HG03558 (cell line): ENCODE data around the gene MATCAP1.

ENCODE experiments used
- ATAC-seq: cut with Tn5 transposase; IDR thresholded peaks from one replicate; pipeline ENCODE4 v1.9.1; 2021; ENCODE audit warnings: moderate number of reproducible peaks; ENCODE audit not compliant: unreplicated experiment; ENCODE audit errors: extremely low read depth

MATCAP1 gene

DNA sequence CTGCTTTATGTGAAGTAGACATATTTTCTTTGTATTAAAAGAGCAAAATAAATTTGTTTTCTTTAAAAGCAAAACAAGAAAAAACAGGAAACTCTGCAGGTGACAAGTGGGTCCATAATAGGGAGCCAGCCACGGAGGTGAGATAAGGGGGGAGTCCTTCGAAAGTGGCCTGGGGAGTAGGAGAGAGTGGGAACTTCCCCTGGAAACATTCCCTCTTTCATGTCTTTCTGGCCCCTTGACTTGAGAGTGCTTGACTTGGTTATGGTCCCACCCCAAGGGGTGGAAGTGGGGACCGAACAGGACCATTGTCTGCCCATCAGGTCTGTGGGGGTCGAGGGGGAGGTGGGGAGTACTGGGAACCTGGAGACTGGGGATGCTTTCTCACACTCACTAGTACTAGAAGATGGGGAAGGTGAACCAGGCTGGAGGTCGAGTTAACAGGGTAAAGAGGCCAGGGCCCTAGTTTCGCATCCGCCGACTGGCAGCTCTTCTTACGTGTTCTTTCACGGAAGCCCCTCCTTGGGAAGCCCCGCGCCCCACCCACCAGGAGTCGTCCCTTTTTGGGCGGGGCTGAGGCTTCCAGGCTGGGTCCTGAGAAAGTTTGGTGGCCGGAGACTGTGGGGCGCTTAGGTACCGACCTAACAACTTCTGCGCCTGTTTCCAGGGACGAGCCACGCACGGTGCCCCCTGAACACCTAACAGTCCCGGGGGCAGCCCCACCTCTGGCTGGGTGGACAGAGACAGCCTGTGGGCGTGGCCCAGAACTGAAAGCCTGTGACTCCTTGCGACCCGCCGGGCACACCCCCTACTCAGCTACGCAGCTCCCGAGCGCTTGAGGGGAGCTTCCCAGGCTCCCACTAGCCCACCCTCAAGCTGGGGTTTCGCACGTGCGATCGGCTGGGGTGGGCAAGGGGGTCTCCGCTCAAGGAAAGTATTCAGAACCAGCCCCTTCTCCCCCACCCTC lies 24.8 kb downstream of the MATCAP1 start:
- ATAC-seq = no peak

DNA sequence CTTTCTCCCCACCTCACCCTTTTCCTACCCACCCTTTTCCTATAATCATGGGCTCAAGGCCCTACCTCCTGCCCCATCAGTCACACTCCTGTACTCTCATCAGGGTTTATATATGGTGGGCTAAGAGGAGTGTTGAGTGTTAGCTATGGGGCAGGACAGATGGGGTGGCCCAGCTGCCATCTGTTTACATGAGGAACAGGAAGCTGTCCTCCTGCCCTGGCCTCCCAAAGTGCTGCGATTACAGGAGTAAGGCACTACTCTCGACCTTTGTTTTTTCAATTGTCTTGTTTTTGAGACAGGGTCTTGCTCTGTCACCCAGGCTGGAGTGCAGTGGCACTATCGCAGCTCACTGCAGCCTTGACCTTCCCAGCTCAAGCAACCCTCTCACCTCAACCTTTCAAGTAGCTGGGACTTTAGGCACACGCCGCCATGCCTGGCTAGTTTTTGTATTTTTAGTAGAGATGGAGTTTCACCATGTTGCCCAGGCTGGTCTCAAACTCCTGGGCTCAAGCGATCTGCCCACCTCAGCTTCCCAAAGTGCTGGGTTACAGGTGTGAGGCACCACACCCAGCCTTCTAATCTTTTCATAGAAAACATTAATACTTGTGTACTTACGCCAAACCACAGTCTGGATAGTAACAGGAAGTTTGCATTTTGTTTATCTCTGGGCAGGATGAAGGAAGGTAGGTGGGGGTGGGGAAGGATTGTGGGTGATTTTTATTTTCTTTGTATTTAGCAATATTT lies 25.7 kb downstream of the MATCAP1 start:
- ATAC-seq = no peak

DNA sequence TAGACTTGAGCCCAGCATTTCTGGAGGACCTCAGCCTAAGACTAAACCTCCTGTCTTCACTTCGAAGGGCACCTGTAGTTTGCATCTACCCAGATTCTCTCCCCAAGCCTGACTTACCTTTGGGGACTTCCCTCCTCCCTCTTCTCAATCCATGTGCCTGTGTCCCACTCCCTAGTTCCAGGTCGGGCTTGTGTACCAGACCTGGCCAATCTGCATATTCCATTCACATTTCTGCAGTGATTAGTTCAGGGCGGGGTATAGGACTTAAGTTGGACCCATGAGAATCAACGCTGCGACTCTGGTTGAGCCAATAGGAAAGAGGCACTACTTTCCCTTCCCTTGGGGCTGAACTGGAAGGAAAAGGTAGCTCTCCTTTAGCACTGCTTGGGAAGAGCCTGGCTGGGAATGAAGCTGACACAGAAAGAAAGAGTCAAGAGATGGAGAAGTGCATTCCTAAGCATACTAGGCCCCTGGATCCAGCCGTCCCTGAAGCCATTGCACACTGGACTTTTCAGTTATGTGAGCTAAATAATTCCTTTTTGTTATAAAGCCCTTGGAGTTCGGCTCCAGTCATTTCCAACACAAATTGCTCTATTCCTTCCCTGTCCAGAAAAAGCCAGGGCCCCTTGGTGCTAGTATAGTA lies 26.5 kb downstream of the MATCAP1 start:
- ATAC-seq = no peak

DNA sequence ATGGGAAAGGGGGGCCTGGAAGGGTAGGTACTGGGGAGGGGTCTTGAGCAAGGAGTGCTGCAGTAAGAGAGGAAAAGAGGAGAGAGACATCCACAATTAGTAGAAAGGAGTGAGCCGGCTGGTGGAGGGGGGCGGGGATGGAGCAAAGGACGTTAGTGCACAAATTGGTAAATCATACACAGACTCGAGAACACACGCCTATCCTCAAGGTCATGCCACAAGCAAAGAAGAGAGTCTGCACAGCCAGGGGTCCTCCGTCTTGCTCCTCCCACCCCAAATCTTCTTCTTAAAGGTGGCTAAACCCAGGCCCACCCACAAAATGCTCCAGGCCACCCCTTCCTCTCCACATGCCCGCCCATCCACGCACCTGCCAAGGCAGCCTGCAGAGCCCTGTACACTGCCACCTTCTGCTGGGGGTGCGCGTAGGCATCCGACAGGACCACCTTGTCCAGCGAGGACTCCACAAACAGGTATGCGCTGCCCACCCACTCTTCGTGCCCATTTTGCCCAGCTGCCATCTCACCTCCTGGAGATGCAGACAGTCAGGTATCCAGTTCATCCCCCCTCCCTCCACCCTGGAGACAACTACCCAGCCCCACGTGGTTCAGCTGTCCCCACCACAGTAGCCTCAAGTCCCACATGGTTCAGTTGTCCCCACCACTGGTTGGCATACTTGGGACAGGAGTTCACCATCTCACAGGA lies 27.5 kb downstream of the MATCAP1 start:
- no peak for ATAC-seq

DNA sequence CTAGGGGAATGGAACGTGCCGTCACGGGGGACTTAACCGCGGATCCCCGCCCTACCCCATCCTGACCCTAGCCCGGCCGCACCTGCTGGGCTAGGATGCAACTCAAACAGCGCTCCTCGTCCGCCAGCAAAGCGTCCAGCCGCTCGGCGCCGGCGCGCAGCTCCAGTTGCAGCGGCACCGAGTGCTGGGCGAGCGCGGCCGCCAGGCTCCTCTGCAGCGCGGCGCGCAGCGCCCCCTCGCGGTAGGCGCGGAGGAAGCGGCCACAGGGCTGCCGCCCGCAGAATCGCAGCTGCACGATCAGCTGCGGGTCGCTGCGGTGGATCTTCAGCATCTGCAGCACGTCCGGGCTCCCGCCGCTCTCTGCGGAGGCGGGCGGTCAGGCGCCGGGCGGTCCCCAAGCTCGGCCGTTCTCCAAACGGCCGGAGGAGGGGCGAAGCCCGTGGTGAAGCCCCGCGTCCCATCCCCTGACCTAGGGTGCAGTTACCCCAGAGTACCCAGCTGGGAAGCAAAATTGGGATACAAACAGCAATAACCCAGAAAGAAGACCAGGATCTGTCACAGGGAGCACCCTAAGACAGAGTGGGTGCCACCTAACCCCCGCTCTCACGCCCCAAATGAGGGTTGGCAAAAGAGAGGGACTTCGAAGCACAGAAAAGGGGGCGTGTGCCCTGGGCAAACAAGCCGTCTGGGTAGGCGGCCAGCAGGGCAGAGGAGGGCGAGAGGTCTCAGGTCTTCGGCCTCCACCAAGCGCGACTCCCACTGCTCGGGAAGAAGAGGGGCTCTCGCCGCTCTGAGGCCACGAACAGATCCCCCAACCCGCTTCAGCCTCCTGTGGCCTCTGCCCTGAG lies 28.2 kb downstream of the MATCAP1 start:
- no peak for ATAC-seq

DNA sequence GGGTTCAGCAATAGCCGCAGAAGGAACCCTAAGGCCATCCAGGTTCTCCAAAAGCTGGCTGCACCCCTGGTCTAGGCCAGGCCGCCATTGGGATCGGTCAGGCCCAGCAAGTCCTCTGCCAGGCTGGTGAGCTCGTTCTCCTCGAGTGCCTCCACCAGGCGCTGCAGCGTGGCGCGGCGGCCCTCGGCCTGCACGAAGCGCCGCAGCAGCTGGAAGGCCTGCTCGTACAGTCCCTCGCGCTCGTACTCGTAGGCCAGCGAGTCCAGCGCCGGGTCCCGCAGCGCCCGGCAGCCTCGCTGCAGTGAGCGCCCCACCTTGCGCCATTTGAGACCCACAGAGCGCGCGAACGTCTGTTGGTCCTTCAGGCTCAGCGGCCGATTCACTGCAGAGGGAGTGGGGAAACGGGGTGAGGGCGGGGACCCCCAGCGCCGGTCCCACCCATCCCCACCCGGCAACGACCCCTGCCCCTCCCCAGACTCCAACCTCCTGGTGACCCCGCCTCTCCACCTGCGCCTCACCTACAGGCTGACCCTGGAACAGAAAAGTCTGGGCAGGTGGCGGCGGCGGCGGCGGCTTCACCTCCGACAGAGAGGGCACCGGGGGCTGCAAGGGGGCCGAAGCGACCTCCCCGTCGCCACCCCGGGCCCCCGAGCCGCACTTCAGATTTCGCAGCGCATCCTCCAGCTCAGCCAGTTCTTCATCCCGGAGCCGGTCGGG lies 29.0 kb downstream of the MATCAP1 start:
- no peak for ATAC-seq

DNA sequence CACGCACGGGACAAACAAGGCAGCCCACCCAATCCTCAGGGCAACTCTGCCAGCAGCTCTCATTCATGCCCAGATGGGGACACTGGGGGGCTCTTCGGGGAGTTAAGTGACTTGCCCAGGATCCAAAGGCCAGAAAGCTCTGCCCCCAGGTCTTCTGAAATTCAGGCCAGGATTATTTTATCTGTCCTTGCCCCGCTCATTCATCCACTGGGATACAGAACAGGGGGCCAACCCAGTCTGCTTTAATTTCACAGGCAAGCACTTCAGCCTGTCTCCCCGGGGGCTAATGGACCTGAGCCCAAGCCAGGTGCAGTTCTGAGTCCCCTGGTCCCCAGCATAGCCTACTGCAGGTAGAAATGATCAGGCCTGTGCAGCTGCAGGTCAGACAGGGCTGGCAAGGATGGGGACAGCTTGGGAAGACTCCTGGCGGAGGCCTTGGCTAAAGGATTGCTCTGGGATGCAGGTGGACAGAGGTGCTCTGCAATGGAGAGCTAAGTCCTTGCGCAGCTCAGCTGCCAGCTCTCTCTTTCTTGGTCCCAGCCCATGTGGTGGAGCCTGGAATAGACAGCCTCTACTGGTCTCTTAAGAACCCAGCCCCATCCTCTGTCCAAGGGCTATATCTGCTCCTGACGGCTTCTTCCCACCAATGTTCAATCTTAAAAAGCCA lies 32.2 kb downstream of the MATCAP1 start:
- no peak for ATAC-seq

DNA sequence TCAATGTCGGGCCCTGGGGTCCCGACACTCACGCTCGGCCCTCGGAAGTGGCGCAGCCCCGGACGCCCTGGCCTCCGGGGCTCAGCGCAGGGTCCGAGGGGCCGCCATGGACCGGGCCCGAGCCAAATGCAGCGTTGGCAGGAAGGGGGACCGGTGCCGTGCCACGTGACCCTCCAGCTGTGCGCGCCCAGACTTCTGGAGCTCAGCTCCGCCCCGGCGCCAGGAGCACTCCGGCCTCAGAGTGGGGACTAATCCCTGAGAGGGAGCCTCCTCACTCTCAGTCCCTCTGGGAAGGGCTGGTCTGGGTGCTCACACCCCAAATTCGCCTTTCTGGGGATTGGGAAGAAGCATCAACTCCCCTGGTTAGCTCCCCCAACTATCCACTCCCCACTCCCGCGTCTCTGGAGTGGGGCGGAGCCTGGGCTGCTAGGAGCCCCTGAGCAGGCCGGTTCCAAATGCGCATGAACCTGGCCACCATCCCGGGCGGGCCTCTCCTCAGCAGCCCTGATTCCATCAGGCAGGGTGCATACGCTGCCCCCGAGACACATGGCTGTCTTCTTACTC lies 32.8 kb downstream of the MATCAP1 start, which contains the start of gene B3GNT9:
Gene B3GNT9, minus strand, starts transcription at position 166 of the 564 bp plus-strand sequence. CDS start 513 bp downstream, outside the sequence.
- ATAC-seq = no peak

DNA sequence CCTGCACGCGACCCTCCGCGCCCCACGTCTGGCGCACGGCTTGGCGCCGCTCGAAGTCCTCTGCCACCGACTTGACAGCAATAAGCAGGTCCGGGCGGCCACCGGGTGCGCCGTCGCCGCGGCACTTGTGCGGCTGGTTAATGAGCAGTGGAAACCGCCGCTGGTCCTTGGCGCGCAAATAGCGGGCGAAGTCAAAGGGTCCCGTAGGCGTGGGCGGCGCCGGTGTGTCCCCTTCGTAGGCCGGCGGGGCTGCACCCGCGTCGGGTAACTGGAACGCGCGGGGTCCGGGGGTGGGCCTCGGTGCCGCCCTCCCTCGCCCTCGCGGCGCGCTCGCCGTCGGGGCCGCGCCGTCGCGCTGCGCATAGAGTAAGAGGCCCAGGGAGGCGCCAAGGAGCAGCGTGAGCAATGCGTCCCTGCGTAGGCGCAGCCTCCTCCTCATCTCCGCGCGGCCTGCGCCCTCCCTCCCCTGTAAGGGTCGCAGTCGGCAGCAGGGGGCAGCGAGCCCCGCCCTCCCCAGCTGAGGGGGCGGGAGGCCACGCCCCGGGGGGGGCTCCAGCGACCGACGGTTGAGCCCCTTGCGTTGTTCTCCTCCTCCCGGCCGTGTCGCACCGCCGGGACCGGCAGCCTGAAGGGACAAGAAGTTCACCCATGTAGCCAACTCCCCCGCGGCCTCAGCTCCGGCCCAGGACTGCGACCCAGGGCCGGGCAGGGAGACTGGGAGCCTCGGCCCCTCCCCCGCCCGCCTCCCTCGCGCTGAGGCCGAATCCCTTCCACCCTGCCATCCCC lies 33.5 kb downstream of the MATCAP1 start:
- no peak for ATAC-seq

DNA sequence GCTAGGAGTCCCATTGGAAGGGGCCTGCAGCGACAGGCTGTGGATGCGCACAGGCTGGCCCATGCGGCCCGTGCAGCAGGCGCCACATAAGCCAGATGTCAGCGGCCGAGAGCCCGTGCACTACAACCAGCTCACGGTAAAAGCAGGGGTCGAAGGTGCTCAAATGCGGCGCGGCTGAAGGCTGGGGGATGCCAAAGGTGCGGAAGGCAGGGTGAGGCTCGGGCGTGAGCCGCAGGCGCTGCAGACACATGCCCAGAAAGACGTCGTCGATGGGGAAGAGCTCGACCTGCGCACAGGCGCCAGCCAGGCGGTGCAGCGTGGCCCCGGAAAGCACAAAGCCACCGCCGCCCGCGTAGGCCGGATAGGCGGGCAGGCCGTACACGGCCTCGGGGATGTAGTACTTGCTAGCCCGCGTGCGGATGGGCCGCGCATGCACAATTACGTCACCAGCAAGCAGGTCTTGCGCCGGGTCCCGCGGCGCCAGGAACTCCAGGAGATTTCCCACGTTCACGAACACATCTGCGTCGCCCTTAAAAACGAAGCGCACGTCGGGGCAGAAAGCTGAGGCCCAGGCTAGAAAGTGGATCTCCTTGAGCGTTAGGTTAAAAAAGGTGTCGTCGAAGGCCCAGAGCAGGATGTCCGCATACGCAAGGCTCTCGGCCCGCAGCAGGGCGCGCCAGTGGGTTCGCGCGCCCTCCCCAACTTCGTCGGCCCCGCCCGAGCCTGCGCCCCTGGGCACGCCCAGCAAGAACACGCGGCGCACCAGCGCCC lies 34.3 kb downstream of the MATCAP1 start:
- ATAC-seq = no peak

DNA sequence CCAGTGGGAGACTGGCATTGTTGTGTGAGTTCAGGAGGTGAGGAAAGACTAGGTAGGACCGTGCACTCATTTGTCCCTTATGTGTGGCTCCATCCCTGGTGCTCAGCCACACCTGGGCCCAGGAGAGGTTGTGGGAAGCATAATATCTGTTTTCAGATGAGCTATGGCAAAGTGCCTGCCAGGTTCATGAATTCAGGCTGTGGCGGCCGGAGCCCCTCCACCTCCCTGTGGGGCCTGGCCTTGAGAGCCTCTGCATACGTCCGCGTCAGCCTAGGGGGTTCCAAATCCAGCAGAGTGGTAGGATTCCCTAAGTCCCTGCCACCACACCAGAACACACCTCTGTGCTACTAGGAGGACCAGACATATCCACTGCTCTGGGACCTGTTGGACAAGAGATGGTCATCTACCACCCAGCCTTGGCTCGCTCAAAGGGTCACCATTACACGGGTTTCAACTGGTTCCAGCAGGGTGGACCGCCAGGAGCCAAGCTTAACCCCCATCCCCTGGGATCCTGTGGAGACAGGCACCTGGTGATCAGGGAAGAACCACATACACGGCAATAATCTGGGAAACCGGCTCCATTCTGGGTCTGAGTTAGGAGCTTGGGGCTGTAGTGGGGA lies 35.0 kb downstream of the MATCAP1 start:
- ATAC-seq = no peak

DNA sequence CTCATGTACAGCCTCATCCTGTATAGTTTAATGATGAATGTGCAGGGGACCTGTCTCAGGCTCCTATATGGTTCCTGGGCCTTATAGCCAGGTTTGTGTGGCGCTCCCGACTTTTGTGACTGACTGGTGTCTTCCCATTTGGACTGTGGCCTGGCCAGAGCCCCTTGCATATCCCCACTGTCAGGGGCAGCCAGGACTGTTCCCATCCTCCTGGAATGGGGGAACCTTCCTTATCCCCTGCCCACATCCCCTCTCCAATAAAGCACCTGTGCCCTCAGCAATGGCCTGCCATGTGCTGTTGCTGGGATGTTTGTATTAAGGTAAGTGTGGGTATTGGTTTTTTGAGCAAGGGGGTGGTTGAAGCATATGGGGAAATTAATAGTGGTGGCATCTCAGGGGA lies 35.5 kb downstream of the MATCAP1 start:
- no peak for ATAC-seq

DNA sequence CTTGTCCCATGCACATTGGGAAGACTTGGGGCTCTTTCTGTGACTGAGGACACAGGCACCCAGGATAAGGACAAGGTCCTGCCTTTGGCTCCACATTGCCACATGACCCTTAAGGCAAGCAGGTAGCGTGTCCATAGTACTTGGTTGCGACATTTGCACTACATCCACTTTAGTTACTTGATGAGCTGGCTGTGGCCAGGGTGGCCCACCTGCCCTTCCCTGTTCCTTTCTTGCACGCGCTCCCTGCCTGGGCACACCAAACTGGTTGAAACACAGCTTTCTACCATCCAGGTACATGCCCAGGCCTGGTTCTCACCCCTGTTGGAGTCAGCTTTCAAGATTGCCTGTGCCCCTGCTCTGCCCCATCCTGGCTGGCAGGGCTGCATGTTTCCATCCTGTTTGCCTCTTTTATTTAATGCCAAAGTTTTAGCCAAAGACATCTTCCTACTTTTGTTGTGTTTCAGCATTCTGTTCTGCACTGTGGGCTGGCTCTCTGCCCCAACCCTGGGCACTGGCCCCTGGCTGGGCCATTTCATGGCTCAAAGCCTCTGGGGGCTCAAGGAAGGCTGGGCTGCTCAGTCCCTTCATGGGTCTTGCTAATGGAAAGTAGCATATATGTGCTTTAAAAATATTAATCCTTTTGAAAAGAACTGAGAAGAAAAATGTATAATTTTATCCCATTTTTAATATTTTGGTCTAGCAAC lies 36.2 kb downstream of the MATCAP1 start:
- ATAC-seq = no peak

DNA sequence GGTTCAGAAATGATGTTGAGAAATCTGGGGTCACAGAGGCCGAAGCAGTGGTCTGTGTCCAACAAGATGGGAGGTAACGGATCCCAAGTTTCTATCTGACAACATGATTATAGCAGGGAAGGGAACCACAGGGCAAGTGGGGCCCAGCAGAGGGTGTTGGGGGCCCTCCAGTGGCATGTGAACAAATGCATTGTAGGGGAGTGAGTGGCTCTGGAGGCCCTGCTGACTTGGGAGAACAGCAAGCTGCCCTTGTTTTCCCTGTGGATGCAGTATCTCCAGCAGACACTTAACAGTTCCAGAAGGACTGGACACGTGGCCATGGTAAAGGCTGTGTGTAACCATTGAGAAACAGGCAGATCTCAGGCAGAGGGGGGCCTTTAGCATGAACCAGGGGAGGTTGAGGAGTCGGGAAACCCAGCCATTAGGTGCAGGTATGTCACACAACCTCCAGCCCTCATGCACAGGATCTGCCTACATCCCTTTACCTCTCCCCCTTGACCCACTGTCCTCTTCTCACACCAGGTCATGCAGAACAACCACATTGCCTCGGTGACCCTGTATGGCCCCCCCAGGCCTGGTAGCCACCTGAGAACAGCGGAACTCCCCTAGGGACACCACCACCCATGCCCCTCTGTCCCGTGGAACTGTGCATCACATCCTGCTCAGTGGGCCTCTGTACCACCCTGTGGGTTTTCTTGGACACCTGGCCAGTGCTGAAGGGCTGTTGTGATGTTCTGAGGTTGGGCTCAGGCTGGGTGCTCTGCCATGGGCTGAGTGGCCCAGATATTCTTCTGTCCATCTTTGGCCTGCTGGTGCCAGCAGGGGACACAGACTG lies 37.0 kb downstream of the MATCAP1 start:
- no peak for ATAC-seq
